ENCODE measurements around the gene SPTSSB. TPM values are rescaled to one million over a fixed set of nuclear protein-coding genes. Genes with fewer than 3 reads are reported as not detected.

The SPTSSB gene
- total and polyA plus RNA-seq, 9 of the 15 experiments (the other 6 are each of a cell fraction or from before 2014, with no cell fraction given): 0.07 TPM; not detected in 8

GRCh38 chr3:161412123-161412522 lies 40.8 kb upstream of the SPTSSB start (continued):
- TF ChIP-seq ZBTB40 (IDR thresholded peaks at IDR 0.05) (no peak), ZBTB40 (CRISPR knock-in tag; IDR thresholded peaks at IDR 0.05) (no peak)
